WTC11 (cell line): ENCODE measurements around the gene ITGA8. TPM values are rescaled to one million over a fixed set of nuclear protein-coding genes. Genes with fewer than 3 reads are reported as not detected.

ENCODE experiments used
- ATAC-seq: fragments of 200-7000 bp; cut with Tn5 transposase; 2 replicates; pipeline ENCODE4 v1.10.0; 2021; ENCODE audit warnings: mild to moderate bottlenecking, moderate library complexity
- CTCF ChIA-PET: fragments of 300-600 bp; sonication (Branson Sonifier 250); formaldehyde crosslinking; loops from one replicate; lab custom pipeline; 2021; ENCODE audit warnings: antibody characterized with exemption; lab: Charles Lee
- POLR2A ChIA-PET: fragments of 350-600 bp; sonication (Branson Sonifier 250); formaldehyde crosslinking; loops from one replicate; lab custom pipeline; 2021; ENCODE audit warnings: antibody characterized with exemption; lab: Charles Lee
- DNase-seq: peaks from one replicate; pipeline ENCODE4 v3.0.0; 2021; ENCODE audit warnings: low spot score
- H3K27ac Mint-ChIP-seq: 2 replicates; pipeline ENCODE4 v1.8.0; 2021; ENCODE audit warnings: mixed read lengths
- H3K27me3 Mint-ChIP-seq: 2 replicates; pipeline ENCODE4 v1.8.0; 2021; ENCODE audit warnings: low read depth, mild to moderate bottlenecking, moderate library complexity, mixed read lengths
- H3K36me3 Mint-ChIP-seq: 2 replicates; pipeline ENCODE4 v1.8.0; 2021; ENCODE audit warnings: mixed read lengths
- H3K4me1 Mint-ChIP-seq: 2 replicates; pipeline ENCODE4 v1.8.0; 2022; ENCODE audit warnings: mixed read lengths
- H3K4me3 Mint-ChIP-seq: 2 replicates; pipeline ENCODE4 v1.8.0; 2021; ENCODE audit warnings: mild to moderate bottlenecking, moderate library complexity, mixed read lengths
- H3K9me3 Mint-ChIP-seq: 2 replicates; pipeline ENCODE4 v1.8.0; 2021; ENCODE audit warnings: mixed read lengths
- ELF4 ChIP-seq: sonication (generic); formaldehyde crosslinking; IDR thresholded peaks from 2 replicates; pipeline ENCODE4 v1.8.1; 2022; ENCODE audit warnings: low read depth, mild to moderate bottlenecking, moderate library complexity, missing genetic modification reagents
- FOXJ3 ChIP-seq: sonication (generic); formaldehyde crosslinking; IDR thresholded peaks from 2 replicates; pipeline ENCODE4 v1.9.0; 2021; ENCODE audit warnings: missing genetic modification reagents, mild to moderate bottlenecking, borderline replicate concordance
- GRHL2 ChIP-seq: fragments of 250-450 bp; sonication (Bioruptor Pico); IDR thresholded peaks from 2 replicates; pipeline ENCODE4 v1.8.0; 2022; ENCODE audit warnings: mild to moderate bottlenecking, moderate library complexity; ENCODE audit not compliant: insufficient replicate concordance, severe bottlenecking
- KAT7 ChIP-seq: sonication (generic); formaldehyde crosslinking; IDR thresholded peaks from 2 replicates; pipeline ENCODE4 v1.8.1; 2023; ENCODE audit warnings: missing genetic modification reagents, mild to moderate bottlenecking, borderline replicate concordance
- NR3C1 ChIP-seq: sonication (generic); formaldehyde crosslinking; conservative IDR thresholded peaks from 2 replicates; pipeline ENCODE4 v1.8.1; 2023; ENCODE audit warnings: low read depth, mild to moderate bottlenecking, missing genetic modification reagents
- OVOL2 ChIP-seq: fragments of 250-450 bp; sonication (Bioruptor Pico); IDR thresholded peaks from 2 replicates; pipeline ENCODE4 v1.9.0; 2021; ENCODE audit warnings: mild to moderate bottlenecking, borderline replicate concordance
- RELA ChIP-seq: sonication (generic); formaldehyde crosslinking; IDR thresholded peaks from 2 replicates; pipeline ENCODE4 v1.8.1; 2022; ENCODE audit warnings: missing genetic modification reagents, mild to moderate bottlenecking, borderline replicate concordance
- SMAD3 ChIP-seq: sonication (generic); formaldehyde crosslinking; IDR thresholded peaks from 2 replicates; pipeline ENCODE4 v1.8.0; 2022; ENCODE audit warnings: missing genetic modification reagents, mild to moderate bottlenecking, borderline replicate concordance
- ZNF263 ChIP-seq: sonication (generic); formaldehyde crosslinking; IDR thresholded peaks from 2 replicates; pipeline ENCODE4 v1.8.1; 2022; ENCODE audit warnings: low read depth, mild to moderate bottlenecking, moderate library complexity, missing genetic modification reagents
- ZNF317 ChIP-seq: sonication (generic); formaldehyde crosslinking; IDR thresholded peaks from 2 replicates; pipeline ENCODE4 v1.8.1; 2023; ENCODE audit warnings: low read depth, mild to moderate bottlenecking, moderate library complexity, missing genetic modification reagents, borderline replicate concordance
- ZNF423 ChIP-seq: fragments of 250-450 bp; sonication (Bioruptor Pico); IDR thresholded peaks from 2 replicates; pipeline ENCODE4 v2.1.2; 2022; ENCODE audit warnings: mild to moderate bottlenecking, moderate library complexity
- total RNA-seq: library from RNA; stranded (reverse); gene quantifications from 3 replicates; pipeline ENCODE4 v1.2.3, GENCODE V29; 2021
- TF ChIP-seq, protein P1 (sequence below): fragments of 250-450 bp; sonication (Bioruptor Pico); IDR thresholded peaks from 2 replicates; pipeline ENCODE4 v1.9.0; 2021; ENCODE audit warnings: mild to moderate bottlenecking
- TF ChIP-seq, protein P2 (sequence below): fragments of 250-450 bp; sonication (Bioruptor Pico); IDR thresholded peaks from 2 replicates; pipeline ENCODE4 v1.8.0; 2021; ENCODE audit warnings: mild to moderate bottlenecking
- TF ChIP-seq, protein P3 (sequence below): sonication (generic); formaldehyde crosslinking; IDR thresholded peaks from 2 replicates; pipeline ENCODE4 v1.8.0; 2022; ENCODE audit warnings: mild to moderate bottlenecking, missing genetic modification reagents
- TF ChIP-seq, protein P4 (sequence below): sonication (generic); formaldehyde crosslinking; IDR thresholded peaks from 2 replicates; pipeline ENCODE4 v1.8.1; 2023; ENCODE audit warnings: mild to moderate bottlenecking, missing genetic modification reagents, borderline replicate concordance
- TF ChIP-seq, protein P5 (sequence below): sonication (generic); formaldehyde crosslinking; IDR thresholded peaks from 2 replicates; pipeline ENCODE4 v1.8.0; 2022; ENCODE audit warnings: missing genetic modification reagents

Gene ITGA8
- total RNA-seq, 1 experiment from 2014 or later, result not detected

DNA sequence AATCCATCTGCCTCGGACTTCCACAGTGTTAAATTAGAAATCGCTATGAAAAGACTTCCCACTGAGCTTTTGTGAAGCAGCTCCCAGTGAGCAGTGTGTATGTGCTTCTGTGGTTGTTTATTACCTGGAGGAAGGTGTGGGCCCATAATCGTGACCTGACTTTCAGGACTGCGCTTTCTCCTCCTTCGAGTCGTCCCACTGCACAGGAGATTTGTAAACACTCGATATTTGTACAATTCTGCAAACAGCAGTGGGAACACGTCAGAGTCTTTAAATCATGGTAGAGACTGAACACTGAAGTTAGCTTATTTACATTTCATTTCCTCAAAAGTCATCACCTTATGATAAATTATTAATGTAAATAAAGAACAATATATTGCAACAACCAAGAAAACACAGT is 171.4 kb downstream of the ITGA8 start (continued):
- no peak for TF ChIP-seq OVOL2 (CRISPR knock-in tag)
- TF ChIP-seq ZNF317 (CRISPR knock-in tag), result no peak
- TF ChIP-seq KAT7 (CRISPR knock-in tag), result no peak
- TF ChIP-seq, protein P1, sequence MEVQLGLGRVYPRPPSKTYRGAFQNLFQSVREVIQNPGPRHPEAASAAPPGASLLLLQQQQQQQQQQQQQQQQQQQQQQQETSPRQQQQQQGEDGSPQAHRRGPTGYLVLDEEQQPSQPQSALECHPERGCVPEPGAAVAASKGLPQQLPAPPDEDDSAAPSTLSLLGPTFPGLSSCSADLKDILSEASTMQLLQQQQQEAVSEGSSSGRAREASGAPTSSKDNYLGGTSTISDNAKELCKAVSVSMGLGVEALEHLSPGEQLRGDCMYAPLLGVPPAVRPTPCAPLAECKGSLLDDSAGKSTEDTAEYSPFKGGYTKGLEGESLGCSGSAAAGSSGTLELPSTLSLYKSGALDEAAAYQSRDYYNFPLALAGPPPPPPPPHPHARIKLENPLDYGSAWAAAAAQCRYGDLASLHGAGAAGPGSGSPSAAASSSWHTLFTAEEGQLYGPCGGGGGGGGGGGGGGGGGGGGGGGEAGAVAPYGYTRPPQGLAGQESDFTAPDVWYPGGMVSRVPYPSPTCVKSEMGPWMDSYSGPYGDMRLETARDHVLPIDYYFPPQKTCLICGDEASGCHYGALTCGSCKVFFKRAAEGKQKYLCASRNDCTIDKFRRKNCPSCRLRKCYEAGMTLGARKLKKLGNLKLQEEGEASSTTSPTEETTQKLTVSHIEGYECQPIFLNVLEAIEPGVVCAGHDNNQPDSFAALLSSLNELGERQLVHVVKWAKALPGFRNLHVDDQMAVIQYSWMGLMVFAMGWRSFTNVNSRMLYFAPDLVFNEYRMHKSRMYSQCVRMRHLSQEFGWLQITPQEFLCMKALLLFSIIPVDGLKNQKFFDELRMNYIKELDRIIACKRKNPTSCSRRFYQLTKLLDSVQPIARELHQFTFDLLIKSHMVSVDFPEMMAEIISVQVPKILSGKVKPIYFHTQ (CRISPR knock-in tag), result no peak
- no peak for TF ChIP-seq GRHL2 (CRISPR knock-in tag)

DNA sequence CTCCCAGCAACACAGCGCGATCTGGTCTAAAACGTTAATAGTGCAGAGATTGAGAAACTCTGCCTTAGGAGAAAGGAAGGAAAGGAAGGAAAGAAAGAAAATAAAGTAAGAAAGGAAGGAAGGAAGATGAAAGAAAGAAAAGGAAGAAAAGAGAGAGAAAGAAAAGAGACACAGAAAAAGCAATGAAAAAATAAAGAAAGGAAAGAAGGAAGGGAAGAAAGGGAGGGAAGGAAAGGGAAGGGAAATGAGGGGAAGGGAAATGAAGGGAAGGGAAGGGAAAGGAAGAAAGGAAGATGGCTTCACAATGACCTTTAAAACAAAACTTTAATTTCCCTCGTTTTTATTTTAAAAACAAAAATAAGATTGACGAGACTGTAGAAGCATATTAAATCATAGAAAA is 173.1 kb downstream of the ITGA8 start:
- TF ChIP-seq NR3C1 (no peak), FOXJ3 (no peak), RELA (CRISPR knock-in tag) (no peak), SMAD3 (CRISPR knock-in tag) (no peak)
- TF ChIP-seq, protein P2, sequence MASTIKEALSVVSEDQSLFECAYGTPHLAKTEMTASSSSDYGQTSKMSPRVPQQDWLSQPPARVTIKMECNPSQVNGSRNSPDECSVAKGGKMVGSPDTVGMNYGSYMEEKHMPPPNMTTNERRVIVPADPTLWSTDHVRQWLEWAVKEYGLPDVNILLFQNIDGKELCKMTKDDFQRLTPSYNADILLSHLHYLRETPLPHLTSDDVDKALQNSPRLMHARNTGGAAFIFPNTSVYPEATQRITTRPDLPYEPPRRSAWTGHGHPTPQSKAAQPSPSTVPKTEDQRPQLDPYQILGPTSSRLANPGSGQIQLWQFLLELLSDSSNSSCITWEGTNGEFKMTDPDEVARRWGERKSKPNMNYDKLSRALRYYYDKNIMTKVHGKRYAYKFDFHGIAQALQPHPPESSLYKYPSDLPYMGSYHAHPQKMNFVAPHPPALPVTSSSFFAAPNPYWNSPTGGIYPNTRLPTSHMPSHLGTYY (CRISPR knock-in tag), result no peak
- POLR2A ChIA-PET, result no interaction called here
- Mint-ChIP-seq H3K4me3 (no peak overlapping the region), H3K4me1 (peaks cover 3% of the 10 kb centered on the region; the same call in 1 of the 2 replicates), H3K36me3 (no peaks in the 10 kb centered on the region), H3K27me3 (no peaks in the 10 kb centered on the region; the same call in none of the 2 replicates), H3K9me3 (peaks cover 24% of the 10 kb centered on the region), H3K27ac (no peak overlapping the region)
- ATAC-seq, result no peak
- no peak for DNase-seq
- CTCF ChIA-PET, result no interaction called here

DNA sequence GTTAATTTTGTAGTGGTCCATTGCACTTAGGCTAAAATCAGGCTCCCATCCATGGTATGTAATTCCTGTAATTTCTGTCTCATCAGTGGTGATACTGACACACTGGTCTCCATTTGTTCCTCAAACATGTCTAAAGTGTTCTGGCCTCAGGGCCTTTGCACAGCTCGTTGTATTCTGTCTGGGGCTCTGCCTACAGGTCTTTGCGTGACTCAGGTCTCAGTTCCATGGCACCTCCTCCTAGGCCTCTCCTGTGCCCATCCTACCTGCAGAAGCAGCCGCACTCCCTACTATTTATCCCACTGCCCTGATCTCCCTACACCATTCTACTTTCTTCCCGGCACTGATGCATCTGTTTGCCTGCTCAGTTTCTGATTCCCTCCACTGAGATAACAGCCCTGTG is 173.8 kb downstream of the ITGA8 start:
- ChIA-PET POLR2A (no interaction called here), CTCF (no interaction called here)
- peaks cover 26% of the 10 kb centered on the region for H3K9me3 Mint-ChIP-seq
- no peaks in the 10 kb centered on the region; the same call in none of the 2 replicates for H3K27me3 Mint-ChIP-seq
- DNase-seq (no peak), ATAC-seq (no peak)
- peaks cover 3% of the 10 kb centered on the region; the same call in 1 of the 2 replicates for H3K4me1 Mint-ChIP-seq
- H3K27ac Mint-ChIP-seq, result no peak overlapping the region
- no peak overlapping the region for H3K4me3 Mint-ChIP-seq
- no peaks in the 10 kb centered on the region for H3K36me3 Mint-ChIP-seq
- TF ChIP-seq, protein P2 (CRISPR knock-in tag), result no peak
- TF ChIP-seq, protein P3, sequence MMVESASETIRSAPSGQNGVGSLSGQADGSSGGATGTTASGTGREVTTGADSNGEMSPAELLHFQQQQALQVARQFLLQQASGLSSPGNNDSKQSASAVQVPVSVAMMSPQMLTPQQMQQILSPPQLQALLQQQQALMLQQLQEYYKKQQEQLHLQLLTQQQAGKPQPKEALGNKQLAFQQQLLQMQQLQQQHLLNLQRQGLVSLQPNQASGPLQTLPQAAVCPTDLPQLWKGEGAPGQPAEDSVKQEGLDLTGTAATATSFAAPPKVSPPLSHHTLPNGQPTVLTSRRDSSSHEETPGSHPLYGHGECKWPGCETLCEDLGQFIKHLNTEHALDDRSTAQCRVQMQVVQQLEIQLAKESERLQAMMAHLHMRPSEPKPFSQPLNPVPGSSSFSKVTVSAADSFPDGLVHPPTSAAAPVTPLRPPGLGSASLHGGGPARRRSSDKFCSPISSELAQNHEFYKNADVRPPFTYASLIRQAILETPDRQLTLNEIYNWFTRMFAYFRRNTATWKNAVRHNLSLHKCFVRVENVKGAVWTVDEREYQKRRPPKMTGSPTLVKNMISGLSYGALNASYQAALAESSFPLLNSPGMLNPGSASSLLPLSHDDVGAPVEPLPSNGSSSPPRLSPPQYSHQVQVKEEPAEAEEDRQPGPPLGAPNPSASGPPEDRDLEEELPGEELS, result no peak
- TF ChIP-seq, protein P4, sequence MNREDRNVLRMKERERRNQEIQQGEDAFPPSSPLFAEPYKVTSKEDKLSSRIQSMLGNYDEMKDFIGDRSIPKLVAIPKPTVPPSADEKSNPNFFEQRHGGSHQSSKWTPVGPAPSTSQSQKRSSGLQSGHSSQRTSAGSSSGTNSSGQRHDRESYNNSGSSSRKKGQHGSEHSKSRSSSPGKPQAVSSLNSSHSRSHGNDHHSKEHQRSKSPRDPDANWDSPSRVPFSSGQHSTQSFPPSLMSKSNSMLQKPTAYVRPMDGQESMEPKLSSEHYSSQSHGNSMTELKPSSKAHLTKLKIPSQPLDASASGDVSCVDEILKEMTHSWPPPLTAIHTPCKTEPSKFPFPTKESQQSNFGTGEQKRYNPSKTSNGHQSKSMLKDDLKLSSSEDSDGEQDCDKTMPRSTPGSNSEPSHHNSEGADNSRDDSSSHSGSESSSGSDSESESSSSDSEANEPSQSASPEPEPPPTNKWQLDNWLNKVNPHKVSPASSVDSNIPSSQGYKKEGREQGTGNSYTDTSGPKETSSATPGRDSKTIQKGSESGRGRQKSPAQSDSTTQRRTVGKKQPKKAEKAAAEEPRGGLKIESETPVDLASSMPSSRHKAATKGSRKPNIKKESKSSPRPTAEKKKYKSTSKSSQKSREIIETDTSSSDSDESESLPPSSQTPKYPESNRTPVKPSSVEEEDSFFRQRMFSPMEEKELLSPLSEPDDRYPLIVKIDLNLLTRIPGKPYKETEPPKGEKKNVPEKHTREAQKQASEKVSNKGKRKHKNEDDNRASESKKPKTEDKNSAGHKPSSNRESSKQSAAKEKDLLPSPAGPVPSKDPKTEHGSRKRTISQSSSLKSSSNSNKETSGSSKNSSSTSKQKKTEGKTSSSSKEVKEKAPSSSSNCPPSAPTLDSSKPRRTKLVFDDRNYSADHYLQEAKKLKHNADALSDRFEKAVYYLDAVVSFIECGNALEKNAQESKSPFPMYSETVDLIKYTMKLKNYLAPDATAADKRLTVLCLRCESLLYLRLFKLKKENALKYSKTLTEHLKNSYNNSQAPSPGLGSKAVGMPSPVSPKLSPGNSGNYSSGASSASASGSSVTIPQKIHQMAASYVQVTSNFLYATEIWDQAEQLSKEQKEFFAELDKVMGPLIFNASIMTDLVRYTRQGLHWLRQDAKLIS (CRISPR knock-in tag), result no peak
- TF ChIP-seq, protein P5, sequence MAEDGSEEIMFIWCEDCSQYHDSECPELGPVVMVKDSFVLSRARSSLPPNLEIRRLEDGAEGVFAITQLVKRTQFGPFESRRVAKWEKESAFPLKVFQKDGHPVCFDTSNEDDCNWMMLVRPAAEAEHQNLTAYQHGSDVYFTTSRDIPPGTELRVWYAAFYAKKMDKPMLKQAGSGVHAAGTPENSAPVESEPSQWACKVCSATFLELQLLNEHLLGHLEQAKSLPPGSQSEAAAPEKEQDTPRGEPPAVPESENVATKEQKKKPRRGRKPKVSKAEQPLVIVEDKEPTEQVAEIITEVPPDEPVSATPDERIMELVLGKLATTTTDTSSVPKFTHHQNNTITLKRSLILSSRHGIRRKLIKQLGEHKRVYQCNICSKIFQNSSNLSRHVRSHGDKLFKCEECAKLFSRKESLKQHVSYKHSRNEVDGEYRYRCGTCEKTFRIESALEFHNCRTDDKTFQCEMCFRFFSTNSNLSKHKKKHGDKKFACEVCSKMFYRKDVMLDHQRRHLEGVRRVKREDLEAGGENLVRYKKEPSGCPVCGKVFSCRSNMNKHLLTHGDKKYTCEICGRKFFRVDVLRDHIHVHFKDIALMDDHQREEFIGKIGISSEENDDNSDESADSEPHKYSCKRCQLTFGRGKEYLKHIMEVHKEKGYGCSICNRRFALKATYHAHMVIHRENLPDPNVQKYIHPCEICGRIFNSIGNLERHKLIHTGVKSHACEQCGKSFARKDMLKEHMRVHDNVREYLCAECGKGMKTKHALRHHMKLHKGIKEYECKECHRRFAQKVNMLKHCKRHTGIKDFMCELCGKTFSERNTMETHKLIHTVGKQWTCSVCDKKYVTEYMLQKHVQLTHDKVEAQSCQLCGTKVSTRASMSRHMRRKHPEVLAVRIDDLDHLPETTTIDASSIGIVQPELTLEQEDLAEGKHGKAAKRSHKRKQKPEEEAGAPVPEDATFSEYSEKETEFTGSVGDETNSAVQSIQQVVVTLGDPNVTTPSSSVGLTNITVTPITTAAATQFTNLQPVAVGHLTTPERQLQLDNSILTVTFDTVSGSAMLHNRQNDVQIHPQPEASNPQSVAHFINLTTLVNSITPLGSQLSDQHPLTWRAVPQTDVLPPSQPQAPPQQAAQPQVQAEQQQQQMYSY (CRISPR knock-in tag), result no peak
- TF ChIP-seq ZNF263, result no peak
- no peak for TF ChIP-seq ELF4
- no peak for TF ChIP-seq ZNF423 (CRISPR knock-in tag)
- TF ChIP-seq, all 79 proteins: peak for 0
